ENCODE data around the gene PCDH15.
A peak's percentile ranks its signal among the peaks of the same experiment; 100 is the strongest.

Gene PCDH15

DNA sequence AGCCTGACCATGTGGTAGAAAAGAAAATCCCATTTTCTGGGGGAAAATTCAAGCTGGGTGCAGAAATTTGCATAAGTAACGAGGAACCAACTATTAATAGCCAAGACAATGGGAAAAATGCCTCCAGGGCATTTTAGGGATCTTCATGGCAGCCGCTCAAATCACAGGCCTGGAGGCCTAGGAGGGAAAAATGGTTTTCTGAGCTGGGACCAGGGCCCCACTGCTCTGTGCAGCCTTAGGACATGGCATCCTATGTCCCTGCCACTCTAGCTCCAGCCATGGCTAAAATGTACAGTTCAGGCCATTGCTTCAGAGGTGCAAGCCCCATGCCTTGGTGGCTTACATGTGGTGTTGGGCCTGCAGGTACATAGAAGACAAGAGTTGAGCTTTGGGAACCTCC lies 459.0 kb downstream of the PCDH15 start:
- DNase-seq, result no peak

DNA sequence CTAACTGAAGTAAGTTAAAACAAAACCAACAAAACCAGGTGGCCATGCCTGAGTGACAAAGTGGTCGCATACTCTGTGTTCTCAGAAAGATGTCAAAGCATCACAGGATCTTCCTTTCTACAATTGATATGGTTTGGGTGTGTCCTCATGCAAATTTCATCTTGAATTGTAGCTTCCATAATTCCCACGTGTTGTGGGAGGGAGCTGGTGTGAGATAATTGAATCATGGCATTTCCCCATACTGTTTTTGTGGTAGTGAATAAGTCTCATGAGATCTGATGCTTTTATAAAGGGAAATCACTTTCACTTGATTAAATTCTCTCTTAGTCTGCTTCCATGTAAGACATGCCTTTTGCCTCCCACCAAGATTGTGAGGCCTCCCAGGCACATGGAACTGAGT lies 465.7 kb downstream of the PCDH15 start:
- no peak for DNase-seq

DNA sequence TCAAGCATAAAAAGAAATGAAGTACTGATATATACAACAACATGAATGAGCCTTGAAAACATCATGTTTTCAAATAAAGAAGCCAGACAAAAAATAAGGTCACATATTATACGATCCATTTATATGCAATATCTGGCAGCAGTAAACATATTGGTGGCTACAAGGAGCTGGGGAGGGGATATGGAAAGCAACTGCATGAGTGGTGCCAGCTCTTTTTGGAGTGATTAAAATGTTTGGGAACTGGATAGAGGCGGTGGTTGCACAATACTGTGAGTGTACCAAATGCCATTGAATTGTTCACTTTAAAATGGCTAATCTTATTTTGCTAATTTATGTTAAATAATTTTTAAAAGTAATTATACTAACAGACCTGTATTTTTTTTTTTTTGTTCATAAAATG lies 481.7 kb downstream of the PCDH15 start:
- no peak for DNase-seq

DNA sequence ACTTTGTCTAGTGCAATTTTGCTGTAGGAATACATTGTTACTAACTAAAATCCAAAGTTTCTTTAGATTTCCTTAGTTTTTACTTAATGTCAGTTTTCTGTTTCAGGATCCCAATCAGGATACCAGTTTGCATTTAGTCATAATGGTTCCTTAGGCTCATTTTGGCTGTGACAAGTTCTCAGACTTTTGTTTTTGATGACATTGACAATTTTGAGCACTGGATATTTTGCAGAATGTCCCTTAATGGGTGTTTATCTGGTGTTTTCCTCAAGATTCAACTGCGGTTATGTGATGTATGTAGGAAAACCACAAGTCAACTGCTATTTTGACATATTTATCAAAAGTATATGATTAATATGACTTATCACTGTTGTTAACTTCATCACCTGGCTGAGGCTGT lies 482.6 kb downstream of the PCDH15 start:
- no peak for DNase-seq

GRCh38 chr10:54314430-54314829 lies 486.6 kb downstream of the PCDH15 start:
- no peak for DNase-seq

DNA sequence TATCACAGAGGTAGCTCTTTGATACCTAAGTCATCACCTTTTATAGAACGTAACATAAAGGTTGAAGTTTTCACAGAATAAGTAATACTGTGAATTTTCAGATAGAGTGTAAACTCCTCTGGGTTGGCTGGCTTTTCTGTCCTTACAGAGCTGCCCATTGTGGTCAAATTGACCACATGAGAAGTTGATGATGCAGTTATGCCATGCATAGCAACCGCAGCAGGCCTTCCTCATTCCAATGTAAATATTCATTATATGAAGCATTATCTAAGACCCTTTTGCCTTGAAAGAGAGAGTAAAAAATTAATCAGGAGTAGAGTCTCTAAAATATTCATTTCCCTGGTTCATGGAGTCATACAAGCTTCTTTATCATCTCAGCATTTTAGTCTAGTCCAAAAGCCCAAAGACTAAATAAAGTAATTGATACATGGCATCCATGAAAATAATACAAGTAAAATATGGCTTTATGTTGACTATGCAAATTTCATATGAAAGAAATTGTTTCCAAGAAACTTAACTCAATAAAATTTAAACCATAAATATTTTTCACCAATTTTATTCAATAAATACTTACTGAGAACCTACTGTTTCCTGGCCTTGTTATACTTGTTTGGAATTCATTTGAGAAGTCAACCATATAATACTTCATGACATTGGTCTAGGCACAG lies 516.4 kb downstream of the PCDH15 start:
- peak; percentile 27 for DNase-seq

DNA sequence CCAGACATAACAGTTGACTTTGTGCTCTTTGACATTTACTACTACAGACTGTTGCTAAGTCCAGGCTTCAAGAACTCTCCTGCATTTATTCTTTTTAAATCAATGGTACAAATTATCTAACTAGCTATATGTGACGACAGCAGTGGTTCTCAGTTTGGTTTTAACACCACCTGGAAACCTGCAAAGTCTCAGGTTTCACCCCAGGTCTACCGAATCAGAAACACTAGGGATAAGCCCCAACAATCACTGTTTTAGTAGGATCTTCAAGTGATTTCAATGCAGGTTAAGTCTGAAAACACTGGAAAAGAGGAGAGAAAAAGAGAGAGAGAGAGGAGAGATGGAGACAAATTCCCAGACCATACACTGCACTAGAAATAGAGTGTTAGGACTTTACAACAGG lies 519.0 kb downstream of the PCDH15 start:
- no peak for DNase-seq

DNA sequence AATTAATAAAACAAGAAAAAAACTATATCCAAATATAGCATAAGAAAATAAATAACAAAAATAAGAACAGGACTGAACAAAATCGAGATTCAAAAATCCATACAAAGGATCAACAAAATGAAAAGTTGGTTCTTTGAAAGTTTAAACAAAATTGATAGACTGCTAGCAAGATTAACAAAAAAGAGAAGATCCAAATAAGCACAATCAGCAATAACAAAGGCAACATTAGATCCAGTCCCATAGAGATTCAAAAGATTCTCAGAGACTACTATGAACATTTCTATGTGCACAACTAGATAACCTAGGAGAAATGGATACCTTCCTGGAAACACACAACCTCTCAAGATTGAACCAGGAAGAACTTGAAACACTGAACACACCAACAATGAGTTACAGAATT lies 534.6 kb downstream of the PCDH15 start:
- DNase-seq, result no peak

- DNase-seq, result no peak
These were observed 538.3 kb downstream of the PCDH15 start for GRCh38 chr10:54262726-54263125.

GRCh38 chr10:54259104-54259503 lies 541.9 kb downstream of the PCDH15 start:
- no peak for DNase-seq

GRCh38 chr10:54234832-54235231 lies 566.2 kb downstream of the PCDH15 start:
- no peak for DNase-seq

GRCh38 chr10:54203401-54203800 lies 597.6 kb downstream of the PCDH15 start:
- no peak for DNase-seq

DNA sequence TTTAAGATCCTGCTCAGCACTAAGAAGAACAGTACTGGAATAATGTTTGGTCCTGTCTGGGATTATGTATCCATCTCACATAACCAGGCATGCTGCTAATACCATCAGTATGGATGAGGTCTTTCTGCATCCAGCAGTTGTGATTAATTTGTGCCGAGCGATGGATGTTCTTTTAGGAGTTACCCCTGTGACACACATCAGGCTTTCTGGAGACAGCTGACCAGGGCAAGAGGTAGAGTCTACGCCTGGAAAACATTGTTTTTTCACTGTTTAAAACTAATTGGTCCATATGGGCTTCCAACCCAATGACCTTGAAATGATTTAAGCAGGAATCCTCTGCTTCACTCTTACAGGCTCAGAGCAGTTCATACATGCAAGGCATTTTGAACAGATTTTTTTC lies 603.0 kb downstream of the PCDH15 start:
- no peak for DNase-seq

GRCh38 chr10:54194806-54195205 lies 606.2 kb downstream of the PCDH15 start:
- no peak for DNase-seq

DNA sequence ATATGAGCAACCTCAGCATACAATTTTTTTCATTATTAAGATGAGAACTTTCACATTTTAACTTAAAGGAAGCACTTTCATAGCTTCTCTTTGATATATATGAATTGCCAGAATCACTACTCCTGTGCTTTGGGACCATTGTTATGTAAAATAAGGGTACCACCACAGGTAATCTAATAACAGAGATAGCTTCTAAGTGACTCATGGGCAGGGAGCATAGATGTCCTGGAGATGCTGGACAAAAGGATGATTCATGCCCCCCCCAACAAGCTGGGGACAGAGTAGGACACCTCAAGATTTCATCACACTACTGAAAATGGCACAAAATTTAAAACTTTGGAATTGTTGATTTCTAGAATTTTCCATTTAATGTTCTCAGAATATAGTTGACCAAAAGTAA lies 641.1 kb downstream of the PCDH15 start:
- DNase-seq, result no peak

DNA sequence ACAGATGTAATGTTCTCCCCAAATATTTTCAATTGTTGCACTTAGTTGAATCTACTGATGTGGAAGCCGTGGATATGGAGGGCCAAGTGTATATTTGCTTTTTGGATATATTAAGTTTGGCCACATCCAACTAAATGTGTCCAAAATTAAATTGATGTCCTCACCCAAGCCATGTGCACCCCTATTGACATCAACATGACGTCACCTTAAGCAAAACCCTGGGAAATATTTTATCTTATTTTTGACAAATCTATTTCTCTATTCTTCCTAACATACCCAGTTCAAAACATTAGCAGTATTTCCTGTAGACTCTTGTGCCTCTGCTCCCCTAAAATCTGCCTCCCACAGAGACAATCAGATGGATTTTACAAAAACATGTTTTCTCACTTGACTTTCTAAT lies 652.5 kb downstream of the PCDH15 start:
- DNase-seq, result no peak

- DNase-seq, result no peak
These were observed 661.1 kb downstream of the PCDH15 start for GRCh38 chr10:54139819-54140428.

DNA sequence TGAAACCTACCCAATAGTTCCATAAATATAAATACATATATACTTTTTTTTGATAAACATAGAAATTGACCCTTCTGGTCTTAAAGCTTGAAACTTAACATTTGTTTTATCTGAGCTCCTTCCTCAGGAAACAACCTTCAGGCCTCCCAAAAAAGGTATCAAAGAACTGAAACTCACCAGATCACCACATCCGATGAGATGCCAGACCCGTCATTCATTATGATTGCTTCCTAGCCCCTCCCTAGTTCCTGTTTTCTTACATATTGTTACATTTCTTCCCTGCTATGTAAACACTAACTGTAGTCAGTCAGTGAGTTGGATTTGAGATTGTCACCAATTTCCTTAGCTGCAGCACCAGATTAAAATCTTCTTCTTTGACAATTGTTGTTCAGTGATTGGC lies 663.6 kb downstream of the PCDH15 start:
- DNase-seq, result no peak

DNA sequence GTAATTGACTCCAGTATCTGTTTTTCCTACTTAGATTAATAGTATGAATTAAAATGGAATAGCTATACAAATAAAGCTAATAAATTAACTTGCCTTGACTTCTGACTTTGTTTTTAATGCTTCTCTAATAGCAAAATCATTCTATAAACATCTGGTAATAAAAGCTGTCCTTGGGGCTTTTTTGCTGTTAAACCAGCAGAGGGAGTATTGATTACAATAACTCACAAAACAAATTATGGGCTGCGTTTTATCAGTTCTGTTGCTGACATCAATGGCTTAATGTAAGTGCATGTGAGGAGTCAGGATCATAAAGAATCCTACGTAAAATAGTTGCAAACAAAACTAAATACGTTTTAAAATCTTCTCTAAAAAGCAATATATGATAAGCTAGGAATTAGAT lies 667.8 kb downstream of the PCDH15 start:
- no peak for DNase-seq

- no peak for DNase-seq
These were observed 669.2 kb downstream of the PCDH15 start for GRCh38 chr10:54131833-54132232.

DNA sequence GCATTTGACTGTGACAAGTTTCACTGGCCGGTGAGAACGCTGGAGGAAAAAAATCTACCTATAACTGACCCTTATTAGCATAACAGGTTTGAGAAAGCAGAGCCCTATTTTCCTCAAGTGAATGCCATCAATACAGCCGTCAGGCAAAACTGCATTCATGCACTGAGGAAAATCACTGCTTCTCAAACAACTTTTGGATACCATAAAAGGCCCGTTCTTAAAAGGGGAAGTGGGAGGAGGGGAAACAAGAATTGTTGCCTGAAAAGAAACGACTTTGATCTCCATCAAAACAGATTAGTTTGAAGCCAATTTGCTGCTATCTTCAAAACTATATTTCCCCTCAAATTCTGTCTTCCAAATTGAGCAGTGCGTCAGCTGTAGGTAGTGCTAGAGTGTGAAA lies 670.6 kb downstream of the PCDH15 start:
- no peak for DNase-seq

DNA sequence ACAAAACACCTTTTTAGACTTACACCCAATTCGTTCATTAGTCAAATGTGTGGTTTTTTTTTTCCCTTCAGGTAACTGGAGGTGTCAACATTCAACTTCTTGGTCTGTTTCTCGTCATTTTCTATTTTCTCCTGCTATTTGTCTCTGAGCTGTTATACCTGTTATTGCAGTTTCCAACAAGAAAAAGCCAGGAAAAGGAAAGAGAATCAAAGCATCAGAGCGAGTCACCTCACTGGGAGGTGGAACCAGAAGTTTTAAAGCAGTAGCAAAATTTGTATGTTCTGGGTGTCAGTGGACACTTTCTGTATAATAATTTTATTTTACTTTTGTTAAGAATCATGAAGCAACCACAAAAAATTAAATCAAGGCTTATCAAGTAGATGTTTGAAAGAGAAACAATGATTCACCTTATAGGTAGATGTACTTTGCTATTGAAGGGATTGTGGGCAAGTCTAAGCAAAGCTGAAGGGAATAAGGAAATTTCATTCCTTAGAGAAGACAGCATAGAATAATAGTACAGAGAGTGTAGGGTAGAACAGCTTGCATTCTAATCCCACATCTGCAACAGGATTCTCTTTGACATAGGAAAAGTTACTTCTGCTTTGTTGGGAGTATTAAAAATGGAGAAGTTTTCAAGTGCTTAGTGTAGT lies 675.8 kb downstream of the PCDH15 start:
- DNase-seq, result no peak

- no peak for DNase-seq
These were observed 676.7 kb downstream of the PCDH15 start for GRCh38 chr10:54124209-54124885.

GRCh38 chr10:54120806-54121205 lies 680.2 kb downstream of the PCDH15 start:
- no peak for DNase-seq
